NCI-H748 treated with DMSO at 0.1 percent for 48 hours (cell line): ENCODE data around the gene CACNA1I.

Source experiments
- DNase-seq: peaks from one replicate; lab custom pipeline; 2025; lab: John Stamatoyannopoulos, UW

The CACNA1I gene

DNA sequence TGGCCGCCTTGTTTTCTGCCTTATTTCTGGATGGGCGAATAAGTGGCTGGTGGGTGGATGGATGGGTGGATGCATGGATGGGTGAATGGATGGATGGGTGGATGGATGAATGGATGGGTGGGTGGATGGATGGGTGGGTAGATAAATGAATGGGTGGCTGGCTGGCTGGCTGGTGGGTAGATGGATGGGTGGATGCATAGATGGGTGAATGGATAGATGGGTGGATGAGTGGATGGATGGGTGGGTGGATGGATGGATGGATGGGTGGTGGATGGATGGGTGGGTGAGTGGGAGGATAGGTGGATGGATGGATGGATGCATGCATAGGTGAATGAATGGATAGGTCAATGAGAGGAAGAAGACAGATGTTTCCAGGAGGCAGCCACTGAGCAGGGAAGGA lies 98.9 kb downstream of the CACNA1I start:
- no peak for DNase-seq

DNA sequence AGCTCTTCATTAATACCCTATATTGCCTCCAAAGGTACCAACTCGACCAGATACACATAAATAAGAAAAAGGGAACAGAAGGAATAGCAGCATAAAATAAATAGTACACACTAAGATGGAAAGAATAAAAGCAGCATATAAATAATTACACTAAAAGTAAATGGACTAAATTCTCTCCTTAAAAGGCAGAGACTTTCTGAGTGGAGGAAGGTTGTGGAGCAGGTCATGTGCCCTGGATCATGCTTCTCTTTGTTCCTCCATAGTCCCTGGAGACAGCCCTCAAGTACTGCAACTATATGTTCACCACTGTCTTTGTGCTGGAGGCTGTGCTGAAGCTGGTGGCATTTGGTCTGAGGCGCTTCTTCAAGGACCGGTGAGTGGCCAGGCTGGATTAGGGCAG lies 101.4 kb downstream of the CACNA1I start:
- no peak for DNase-seq

DNA sequence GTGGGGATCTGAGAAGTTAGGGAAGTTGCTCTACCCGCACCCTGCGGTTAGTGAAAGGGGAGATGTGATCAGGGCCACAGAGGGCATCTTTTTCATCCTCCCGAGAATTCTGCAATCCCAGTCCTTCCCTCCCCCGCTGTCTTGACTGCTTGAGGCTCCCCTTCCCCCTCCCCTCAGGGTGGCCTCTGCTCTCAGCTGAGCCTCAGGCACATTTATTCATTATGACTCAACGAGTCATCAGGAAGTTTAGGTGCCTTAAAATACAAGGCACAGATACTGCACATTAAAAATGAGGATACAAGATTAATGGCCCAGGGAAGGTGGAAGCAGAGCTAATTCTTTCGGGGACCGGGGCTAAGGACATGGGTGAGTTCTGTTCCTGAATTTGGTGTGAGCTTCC lies 104.0 kb downstream of the CACNA1I start:
- no peak for DNase-seq

DNA sequence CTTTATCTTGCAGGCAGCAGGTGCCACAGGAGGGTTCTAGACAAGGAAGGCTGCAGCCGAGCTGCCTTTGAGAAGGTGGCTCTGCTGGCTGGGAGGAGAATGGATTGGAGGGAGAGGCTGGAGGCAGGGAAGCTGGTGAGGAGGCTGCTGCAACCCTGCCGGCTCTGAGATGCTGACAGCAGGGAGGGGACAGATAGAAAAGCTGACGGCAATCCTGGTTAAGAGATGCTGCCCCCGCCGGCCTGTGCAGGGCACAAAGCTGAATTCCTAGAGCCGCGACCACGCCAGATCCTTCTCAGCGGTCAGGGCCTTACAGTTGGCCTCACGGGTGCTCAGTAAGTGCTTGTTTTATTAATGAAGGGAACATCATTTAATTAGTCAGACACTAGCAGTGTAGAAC lies 105.4 kb downstream of the CACNA1I start:
- no peak for DNase-seq

DNA sequence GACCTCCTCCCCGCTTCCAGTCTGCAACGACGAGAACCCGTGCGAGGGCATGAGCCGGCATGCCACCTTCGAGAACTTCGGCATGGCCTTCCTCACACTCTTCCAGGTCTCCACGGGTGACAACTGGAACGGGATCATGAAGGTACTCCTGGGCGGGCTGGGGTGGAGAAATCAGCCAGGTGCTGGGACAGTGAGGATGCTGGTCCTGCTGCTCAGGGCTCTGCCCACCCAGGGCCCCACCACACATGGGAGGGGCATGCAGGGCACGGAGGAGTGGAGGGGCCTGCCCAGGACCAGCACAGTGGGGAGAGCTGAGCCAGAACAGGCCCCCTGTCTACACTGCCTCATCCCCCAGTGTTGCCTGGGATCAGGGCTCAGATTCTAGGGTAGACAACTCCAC lies 107.4 kb downstream of the CACNA1I start:
- no peak for DNase-seq

DNA sequence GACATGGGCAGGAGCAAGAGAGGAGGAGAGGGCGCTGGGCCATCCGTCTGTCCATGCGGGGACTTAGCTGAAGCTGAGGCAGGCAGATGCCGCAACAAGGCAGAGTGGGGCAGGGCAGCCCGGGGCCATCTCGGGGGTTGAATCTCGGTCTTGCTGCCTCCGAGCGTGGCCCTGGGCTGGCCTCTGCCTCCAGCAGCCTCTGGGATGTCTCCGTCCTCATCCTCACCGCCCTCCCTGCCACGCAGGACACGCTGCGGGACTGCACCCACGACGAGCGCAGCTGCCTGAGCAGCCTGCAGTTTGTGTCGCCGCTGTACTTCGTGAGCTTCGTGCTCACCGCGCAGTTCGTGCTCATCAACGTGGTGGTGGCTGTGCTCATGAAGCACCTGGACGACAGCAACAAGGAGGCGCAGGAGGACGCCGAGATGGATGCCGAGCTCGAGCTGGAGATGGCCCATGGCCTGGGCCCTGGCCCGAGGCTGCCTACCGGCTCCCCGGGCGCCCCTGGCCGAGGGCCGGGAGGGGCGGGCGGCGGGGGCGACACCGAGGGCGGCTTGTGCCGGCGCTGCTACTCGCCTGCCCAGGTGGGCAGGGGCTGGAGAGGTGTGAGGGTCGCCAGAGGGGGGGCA lies 108.4 kb downstream of the CACNA1I start:
- no peak for DNase-seq

DNA sequence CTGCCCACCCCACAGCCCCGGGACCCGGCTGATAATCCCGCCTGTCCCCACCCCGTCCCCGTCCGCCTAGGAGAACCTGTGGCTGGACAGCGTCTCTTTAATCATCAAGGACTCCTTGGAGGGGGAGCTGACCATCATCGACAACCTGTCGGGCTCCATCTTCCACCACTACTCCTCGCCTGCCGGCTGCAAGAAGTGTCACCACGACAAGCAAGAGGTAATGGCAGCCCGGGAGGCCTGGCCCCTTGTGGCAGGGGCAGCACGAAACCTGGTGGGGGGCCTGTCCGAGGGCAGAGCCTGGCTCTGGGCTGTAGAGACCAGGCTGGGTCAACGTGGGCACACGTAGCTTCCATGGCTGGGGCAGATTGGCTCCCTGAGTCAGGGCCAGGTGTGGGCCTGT lies 109.1 kb downstream of the CACNA1I start:
- DNase-seq = no peak

DNA sequence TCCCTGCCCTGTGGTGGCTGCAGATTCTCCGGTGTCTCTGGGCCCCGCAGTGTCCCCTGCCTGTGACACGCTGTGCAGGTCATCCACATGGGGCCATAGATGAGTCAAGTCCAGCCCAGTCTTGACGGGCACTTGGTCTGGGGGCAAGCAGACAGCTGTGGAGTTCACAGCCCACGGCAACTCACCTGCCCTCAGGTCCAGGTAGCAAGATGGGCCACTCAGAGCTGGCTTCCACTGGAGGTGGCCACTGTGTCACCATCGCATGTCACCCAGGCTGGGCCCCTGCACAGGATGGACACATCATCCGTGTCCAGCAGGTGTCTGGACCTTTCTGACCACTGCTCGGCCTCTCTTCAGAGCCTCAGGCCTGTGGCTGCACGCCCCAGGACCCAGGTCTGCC lies 109.9 kb downstream of the CACNA1I start:
- DNase-seq = no peak

DNA sequence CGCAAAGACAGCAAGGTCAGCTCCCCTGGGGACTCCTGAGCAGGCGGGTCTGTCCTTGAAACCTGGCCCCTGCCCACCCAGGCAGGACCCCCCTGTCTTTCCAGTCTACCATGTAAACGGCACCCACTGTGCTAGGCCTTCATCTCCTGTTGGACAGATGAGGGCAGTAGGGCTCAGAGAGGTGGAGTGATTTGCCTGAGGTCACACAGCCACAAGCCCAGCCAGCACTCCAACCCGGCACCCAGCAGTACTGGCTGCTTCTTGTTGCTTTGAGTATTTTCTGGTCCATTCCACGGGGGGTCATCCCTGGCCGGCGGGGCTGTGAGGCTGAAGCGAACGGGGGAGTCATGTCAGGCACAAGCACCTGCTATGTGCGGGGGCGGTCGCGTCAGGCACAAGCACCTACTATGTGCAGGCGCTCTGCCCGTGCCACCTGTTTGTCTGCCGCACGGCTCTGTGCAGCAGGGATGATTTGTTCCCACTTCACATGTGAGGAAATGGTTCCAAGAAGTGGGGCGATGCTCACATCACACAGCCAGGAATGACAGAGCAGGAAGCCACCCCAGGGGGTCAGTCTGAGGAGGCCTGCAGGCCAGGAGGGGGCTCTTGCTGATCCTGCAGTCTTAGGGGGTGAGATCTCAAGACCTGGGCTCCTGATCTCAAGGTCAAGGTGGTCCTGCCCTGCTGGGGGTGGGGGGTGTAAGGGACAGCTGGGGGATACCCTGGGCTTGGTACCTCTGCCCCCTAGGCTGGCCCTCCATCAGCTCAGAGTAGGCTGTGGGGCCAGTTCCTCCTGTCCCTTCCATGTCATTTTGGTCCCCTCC lies 110.7 kb downstream of the CACNA1I start:
- no peak for DNase-seq

DNA sequence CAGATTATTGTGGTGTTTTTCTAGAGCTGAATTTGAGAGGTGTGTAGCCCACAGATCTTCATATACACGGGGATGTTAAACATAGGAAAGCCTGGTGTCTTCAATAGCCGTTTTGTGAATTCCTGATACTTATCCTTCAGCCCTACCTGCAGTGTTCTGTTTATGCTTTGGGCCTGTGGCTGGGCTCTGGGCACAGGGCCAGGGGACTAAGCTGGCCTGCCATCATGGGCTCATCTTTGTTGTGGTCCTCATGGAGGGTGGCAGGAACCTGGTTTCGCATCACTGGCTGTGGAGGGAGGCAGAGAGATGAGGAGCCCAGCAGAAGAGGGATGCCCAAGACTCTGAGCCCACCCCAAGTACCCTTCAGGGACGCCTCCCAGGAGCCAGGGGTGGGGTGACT lies 112.4 kb downstream of the CACNA1I start:
- DNase-seq = no peak

DNA sequence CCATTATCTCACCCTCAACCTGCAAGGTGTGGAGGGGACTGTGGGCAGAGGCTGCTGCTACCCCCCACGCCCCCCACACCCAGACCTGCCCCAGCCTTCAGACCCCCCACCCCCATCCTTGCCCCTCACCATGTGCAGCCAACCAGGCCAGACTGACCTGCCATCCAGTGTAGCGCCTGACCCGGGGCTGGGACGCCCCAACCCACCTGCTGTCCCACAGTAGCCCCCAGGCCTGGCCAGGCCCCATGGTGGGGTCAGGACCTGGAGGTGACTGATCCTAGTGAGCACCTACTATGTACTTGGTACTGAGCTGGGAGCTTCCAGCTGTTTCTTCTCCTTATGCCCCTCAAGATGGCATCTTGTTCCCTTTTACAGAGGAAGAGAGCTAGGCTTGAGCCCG lies 113.1 kb downstream of the CACNA1I start:
- no peak for DNase-seq

DNA sequence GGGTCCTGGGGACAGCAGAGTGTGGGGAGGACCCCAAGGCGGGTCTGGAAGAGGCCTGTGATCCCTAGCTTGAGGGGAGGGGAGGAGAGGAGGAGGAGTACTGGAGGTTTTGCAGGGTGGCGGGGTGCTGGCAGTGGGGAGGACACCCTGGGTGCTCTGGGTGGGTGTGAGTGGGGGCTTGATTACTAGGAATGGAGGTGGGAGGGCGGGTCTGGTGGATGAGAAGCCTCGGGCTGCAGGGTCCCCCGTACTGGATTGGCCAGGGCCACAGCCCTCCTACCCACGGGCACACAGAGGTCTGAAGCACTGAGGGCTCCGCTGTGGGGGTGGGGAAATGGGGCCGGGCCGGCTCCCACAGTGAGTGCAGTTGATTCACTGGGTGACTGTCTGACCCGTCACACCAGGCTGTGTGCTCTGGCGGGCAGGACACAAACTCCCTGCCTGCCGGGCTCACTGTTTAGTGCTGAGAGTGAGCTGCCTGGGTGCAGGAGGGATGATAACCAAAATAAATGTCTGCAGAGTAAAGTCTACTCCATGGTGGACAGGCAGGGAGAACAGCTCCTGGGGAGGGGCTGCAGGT lies 114.2 kb downstream of the CACNA1I start:
- no peak for DNase-seq

DNA sequence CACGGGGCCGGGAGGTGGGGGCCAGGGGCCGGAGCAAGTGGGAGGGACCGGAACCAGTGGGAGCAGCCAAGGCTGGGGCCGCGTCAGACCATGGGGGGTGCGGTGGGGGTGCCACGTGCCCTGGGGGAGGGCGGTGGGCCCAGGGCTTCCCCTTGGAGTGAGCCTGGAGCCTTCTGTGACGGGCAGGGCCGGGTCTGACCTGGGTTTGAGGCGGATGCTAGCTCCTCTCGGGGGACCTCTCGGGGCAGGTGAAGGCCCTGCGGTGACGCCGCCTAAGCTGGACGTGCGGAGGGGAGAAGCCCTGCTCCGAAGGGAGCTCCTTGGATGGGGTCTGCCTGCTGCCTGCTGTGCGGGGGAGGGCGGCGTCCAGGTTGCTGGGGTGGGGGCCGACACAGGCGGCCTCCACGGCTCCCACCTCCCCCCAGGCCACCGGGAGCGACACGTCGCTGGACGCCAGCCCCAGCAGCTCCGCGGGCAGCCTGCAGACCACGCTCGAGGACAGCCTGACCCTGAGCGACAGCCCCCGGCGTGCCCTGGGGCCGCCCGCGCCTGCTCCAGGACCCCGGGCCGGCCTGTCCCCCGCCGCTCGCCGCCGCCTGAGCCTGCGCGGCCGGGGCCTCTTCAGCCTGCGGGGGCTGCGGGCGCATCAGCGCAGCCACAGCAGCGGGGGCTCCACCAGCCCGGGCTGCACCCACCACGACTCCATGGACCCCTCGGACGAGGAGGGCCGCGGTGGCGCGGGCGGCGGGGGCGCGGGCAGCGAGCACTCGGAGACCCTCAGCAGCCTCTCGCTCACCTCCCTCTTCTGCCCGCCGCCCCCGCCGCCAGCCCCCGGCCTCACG lies 115.0 kb downstream of the CACNA1I start:
- DNase-seq = no peak

DNA sequence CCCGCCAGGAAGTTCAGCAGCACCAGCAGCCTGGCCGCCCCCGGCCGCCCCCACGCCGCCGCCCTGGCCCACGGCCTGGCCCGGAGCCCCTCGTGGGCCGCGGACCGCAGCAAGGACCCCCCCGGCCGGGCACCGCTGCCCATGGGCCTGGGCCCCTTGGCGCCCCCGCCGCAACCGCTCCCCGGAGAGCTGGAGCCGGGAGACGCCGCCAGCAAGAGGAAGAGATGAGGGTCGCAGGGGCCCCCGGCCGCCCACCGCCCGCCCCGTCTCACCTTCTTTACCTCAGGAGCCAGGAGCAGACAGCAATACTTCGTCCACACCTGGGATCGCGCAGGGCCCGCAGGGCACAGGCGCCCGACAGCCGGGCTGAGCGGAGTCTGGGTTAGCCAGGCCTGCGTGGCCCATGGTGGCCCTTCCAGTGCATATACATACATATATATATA lies 115.6 kb downstream of the CACNA1I start:
- DNase-seq = no peak

DNA sequence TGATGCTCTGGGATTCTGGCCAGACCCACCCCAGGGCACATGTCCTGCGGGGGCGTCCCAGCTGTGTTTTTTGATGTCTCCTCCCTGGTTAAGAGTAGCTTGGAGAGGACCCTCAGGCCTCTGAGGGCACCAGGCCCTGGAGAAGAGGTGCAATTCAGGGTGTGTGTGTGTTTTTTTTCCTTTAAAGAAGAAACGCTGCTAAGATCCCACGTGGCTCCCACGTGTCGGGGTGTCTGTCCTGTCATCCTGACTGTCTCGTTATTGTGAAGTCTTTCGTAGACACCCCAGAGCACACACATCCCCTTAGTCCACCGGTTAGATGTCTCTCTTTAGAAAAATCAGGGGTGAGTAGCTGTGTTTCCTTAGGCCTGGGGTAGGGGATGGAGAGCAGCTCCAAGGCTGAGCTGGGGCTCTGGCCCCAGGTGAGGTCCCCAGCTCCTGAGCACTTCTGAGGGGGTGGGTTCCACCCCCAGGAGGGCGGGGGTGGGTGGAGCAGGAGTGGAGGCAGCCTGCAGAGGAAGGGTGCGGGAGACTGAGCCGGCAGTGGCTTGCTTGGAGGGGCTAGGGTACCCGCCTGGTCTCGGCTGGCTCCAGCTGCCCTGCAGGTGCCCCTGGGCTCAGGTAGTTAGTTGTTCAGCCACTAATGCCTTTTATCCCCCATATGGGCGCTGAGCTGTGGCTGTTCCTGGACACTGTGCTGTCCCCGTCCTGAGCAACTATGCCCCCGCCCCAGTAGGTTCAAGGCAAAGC lies 116.4 kb downstream of the CACNA1I start:
- no peak for DNase-seq

DNA sequence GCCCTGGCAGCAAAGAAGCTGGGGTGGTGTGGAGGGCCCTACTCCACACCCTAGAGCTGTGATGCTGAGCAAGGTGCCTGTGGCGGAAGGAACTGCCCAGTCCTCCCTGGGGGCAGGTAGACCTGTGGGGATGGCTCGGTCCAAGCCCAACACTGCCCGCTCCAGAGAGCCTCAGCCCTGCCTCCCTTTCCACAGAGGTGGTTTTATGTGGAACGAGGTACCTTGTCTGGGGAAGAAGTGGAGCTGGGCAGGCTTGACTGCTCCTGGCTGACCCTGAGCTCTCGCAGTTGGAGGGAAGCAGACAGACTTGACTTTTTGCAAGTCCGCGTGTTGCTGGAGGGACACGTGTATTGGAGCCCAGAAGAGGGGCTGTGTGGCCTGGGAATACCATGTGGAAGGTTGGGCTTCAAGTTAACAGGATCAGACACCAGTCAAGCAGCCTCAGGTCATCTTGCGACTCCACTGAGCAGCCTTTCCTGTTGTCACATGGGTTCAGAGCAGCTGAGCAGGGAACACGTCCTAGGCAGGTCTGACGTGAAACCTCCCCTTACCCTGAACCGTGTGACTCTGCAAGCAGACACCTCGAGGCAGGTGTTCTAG lies 117.7 kb downstream of the CACNA1I start:
- DNase-seq = no peak

DNA sequence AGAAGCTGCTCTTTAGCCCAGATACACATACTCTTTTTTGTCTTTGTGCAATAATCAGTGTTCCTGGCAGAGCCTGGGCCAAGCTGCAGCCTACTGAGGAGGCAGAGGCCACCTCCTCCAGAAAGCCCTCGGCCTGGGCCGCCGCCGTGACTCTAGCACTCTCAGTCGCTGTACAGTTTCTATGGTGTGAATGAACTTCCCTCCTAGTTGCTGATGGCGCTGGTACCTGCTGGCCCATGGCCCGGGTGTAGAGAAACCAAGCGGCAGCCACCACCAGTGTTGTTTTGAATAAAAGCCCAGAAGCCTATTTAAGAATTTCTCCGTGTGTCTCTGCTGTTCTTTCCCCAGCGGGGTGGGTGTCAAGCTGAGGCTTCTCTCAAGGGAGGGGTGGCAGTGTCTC lies 118.9 kb downstream of the CACNA1I start:
- DNase-seq = no peak

DNA sequence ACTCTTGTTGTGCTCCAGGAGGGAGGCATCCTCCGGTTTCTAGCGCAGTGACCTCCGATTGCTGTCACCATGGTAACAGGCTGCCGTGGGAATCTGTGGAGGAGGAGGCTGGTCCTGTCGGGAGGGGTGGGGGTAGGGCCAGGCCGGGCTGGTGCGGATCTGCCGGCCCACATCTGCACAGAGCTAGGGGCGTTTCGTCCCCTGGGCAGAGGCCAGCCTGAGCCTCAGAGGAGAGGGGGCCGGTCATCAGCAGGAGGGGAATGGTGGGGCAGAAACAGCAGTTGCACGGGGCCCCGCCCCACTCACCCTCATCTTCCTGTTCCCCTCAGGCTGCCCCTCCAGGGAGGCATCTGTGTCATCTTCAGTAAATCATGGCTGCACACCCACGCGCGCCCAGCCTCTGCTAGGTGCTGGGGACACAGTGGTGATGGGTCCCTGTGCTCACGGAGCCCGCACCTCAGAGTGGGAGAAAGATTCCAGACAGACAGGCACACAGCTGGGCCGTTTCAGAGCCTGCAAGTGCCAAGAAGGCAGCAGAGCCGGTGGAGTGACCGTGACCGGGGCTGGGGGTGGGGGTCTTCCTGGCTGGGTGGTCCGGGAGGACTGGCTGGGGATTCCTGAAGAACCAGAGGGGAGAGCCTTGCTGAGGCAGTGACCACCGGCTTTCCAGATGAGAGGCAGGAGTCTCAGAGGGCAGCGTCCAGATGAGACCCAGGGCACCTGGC lies 120.5 kb downstream of the CACNA1I start:
- no peak for DNase-seq

DNA sequence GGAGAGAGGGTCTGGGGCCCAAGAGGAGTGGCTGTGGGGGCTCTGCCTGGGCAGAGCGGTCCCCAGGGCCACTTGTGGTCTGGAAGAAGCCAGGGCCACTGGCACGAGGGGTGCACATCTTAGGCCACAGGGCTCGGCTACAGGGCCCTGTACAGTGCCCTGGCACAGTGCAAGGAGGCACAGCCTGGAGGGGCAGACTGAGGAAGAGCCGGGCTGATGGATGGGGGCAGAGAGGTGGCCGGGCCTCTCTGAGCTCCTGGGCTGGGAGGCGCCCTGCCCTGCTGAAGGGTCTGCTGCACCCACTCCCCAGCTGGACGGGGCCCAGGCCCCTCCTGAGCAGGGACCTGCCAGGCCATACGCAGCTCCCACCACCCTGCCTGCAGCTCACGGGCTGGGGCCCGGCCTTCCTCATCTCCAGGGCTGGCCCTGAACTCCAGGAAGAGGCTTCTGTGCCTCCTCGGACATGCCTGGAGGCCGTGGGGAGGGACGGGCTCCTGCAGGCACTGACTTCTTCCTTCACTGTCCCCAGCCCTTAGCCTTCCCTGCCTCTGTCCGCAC lies 123.5 kb downstream of the CACNA1I start:
- DNase-seq = no peak

DNA sequence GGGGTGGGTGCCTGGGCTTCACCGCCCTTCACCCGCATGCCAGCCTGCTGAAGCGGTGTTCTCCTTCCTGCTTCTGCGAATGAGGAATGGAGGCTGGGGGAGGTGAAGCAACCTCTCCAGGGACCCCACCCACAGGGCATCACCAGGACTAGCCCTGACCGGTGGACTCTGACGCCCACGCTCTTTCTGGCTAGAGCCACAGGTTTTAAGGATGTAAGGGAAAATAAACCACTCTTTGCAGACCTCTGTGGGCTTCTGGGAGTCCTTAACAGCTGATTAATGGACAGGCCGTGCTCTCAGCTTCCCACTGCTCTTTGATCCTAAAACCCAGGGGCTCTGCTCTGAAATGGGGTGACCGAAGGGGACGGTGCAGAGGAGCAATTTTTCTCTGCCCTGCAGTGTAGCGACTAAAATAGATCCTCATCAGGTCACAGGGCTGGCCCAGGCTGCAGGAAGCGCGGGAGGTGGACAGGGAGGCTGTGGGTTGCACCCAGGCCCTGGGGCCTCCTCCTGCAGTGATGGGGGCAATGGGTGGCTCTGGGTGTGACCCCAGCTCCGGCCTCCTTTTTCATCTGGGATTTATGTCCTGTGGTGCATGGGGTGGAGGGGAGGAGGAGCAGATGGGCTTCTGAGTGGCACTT lies 127.4 kb downstream of the CACNA1I start:
- no peak for DNase-seq
